A673 (cell line): ENCODE data around the gene SNRPD1. TPM values are rescaled to one million over a fixed set of nuclear protein-coding genes. Genes with fewer than 3 reads are reported as not detected.

ENCODE experiments used
- BruUV-seq: library from RNA; stranded (reverse); fragments of 400-500 nt; replicated peaks from 2 replicates; lab custom pipeline; 2021; lab: Mats Ljungman, UMichigan
- CTCF ChIA-PET: fragments of 300-600 bp; sonication (Branson Sonifier 250); formaldehyde crosslinking; loops from one replicate; lab custom pipeline; 2022; ENCODE audit warnings: antibody characterized with exemption; lab: Charles Lee
- POLR2A ChIA-PET: fragments of 300-600 bp; sonication (Branson Sonifier 250); formaldehyde crosslinking; loops from one replicate; lab custom pipeline; 2022; ENCODE audit warnings: antibody characterized with exemption; ENCODE audit not compliant: low non-redundant PET; lab: Charles Lee
- DNase-seq: peaks from one replicate; pipeline ENCODE4 v3.0.0-alpha.2; 2015; ENCODE audit warnings: low spot score
- H3K27ac ChIP-seq: fragments of 200-600 bp; sonication (generic); 2 replicates; pipeline ENCODE4 v1.5.1; 2016; ENCODE audit warnings: mixed run types, low read depth, mild to moderate bottlenecking, mixed read lengths, antibody characterized with exemption, low read length; ENCODE audit not compliant: poor library complexity, severe bottlenecking
- H3K27me3 ChIP-seq: fragments of 200-600 bp; sonication (generic); replicated peaks from 2 replicates; pipeline ENCODE4 v1.6.1; 2017; ENCODE audit warnings: mixed run types, low read depth, mild to moderate bottlenecking, mixed read lengths, antibody characterized with exemption, low read length; ENCODE audit not compliant: insufficient read depth, poor library complexity
- H3K36me3 ChIP-seq: fragments of 200-600 bp; sonication (generic); 2 replicates; pipeline ENCODE4 v1.6.1; 2016; ENCODE audit warnings: mixed run types, mild to moderate bottlenecking, mixed read lengths, antibody characterized with exemption, low read length; ENCODE audit not compliant: insufficient read depth, poor library complexity, severe bottlenecking
- H3K4me1 ChIP-seq: fragments of 200-600 bp; sonication (generic); 2 replicates; pipeline ENCODE4 v1.6.1; 2017; ENCODE audit warnings: mixed run types, mild to moderate bottlenecking, mixed read lengths, antibody characterized with exemption, low read length; ENCODE audit not compliant: insufficient read depth, poor library complexity, severe bottlenecking
- H3K4me3 ChIP-seq: fragments of 200-600 bp; sonication (generic); 2 replicates; pipeline ENCODE4 v1.5.1; 2016; ENCODE audit warnings: low read depth, mixed run types, mild to moderate bottlenecking, mixed read lengths, low read length; ENCODE audit not compliant: poor library complexity, severe bottlenecking
- H3K9me3 ChIP-seq: fragments of 200-600 bp; sonication (generic); 2 replicates; pipeline ENCODE4 v1.6.1; 2016; ENCODE audit warnings: mixed run types, low read depth, mild to moderate bottlenecking, mixed read lengths, antibody characterized with exemption, low read length; ENCODE audit not compliant: poor library complexity, severe bottlenecking
- EZH2 ChIP-seq: fragments of 200-600 bp; sonication (generic); IDR thresholded peaks from 2 replicates; pipeline ENCODE4 v1.6.1; 2017; ENCODE audit warnings: borderline replicate concordance, low read depth, mild to moderate bottlenecking, mixed read lengths, antibody characterized with exemption, low read length; ENCODE audit not compliant: poor library complexity, severe bottlenecking
- intact Hi-C: fragments of 100-400 bp; cut with micrococcal nuclease; formaldehyde crosslinking; loops from one replicate; pipeline ENCODE4 v1.10.0; 2022; ENCODE audit not compliant: unreplicated experiment
- total RNA-seq: library from RNA; stranded (reverse); gene quantifications from 2 replicates; pipeline ENCODE4 v1.2.3, GENCODE V29; 2021
- TF ChIP-seq, protein P1 (sequence below): fragments of 300-800, 200-600 bp; sonication (generic); conservative IDR thresholded peaks from 2 replicates; pipeline ENCODE4 v1.5.1; 2017; ENCODE audit warnings: low read depth, mild to moderate bottlenecking, antibody characterized with exemption, low read length, moderate library complexity, mixed read lengths

The SNRPD1 gene
- total RNA-seq, 1 experiment from 2014 or later: 167 TPM

DNA sequence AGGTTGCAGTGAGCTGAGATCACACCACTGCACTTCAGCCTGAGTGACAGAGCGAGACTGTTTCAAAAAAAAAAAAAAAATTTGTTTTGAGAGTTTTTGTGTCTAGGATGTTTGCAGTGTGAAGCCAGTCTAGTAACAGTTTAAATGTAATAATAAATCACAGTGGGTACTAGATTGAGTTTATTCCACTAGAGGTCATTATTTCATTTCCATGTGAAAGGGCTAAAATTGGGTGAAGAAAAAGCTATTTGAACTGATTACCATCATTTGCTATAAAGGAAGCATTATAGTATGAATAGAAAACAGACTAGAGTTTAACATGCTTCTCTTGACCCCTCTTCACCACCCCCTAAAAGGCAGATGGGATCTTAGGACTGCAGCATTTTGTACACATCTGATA is 20.3 kb downstream of the SNRPD1 start:
- H3K27me3 ChIP-seq: no peaks in the 10 kb centered on the region
- no peaks in the 10 kb centered on the region for H3K9me3 ChIP-seq
- H3K27ac ChIP-seq: no peak overlapping the region
- POLR2A ChIA-PET: interaction anchor here (0.6 kb wide), 1 partner anchor 13 kb away, joined by 5 read pairs; no protein-coding TSS in a partner anchor
- no TSS peak for BruUV-seq
- intact Hi-C loops: no loop called here
- H3K4me1 ChIP-seq: no peaks in the 10 kb centered on the region
- peaks cover 65% of the 10 kb centered on the region for H3K36me3 ChIP-seq
- TF ChIP-seq, protein P1, sequence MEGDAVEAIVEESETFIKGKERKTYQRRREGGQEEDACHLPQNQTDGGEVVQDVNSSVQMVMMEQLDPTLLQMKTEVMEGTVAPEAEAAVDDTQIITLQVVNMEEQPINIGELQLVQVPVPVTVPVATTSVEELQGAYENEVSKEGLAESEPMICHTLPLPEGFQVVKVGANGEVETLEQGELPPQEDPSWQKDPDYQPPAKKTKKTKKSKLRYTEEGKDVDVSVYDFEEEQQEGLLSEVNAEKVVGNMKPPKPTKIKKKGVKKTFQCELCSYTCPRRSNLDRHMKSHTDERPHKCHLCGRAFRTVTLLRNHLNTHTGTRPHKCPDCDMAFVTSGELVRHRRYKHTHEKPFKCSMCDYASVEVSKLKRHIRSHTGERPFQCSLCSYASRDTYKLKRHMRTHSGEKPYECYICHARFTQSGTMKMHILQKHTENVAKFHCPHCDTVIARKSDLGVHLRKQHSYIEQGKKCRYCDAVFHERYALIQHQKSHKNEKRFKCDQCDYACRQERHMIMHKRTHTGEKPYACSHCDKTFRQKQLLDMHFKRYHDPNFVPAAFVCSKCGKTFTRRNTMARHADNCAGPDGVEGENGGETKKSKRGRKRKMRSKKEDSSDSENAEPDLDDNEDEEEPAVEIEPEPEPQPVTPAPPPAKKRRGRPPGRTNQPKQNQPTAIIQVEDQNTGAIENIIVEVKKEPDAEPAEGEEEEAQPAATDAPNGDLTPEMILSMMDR: peak; percentile 18; the same call in 1 of the 2 replicates
- TF ChIP-seq EZH2: no peak
- H3K4me3 ChIP-seq: no peak overlapping the region
- no peak for DNase-seq
- CTCF ChIA-PET: no interaction called here

DNA sequence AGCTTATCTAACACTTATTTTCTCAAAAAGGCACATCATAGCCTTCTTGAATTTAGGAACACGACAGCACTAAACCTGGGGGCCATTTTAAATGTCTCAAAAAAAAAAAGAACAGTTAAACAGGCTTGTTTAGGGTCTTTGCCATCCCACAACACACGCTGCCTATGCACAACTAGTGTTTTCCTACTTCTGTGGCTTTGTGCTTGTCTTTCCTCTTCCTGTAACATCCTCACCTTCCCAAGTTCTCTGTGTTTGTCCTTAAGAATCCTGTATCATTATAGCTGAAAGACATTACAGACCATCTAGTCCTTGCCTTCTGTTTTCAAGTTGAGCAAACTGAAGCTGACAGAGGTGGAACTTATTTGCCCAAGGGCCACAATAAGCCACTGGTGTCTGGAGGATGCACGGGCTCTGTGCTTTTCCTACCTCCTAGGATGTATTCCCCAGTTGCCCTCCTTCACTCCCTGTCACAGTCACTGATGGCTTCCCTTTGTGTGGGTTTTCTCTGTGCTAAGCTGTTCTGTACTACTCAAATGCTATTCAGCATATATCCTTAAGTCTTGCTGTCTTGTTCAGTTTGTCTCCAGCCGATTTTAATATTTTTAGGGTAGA is 22.6 kb downstream of the SNRPD1 start:
- Histone ChIP-seq H3K27ac (no peak overlapping the region), H3K36me3 (peaks cover 42% of the 10 kb centered on the region), H3K9me3 (no peaks in the 10 kb centered on the region), H3K4me1 (no peaks in the 10 kb centered on the region), H3K27me3 (no peaks in the 10 kb centered on the region), H3K4me3 (no peak overlapping the region)
- no TSS peak for BruUV-seq
- POLR2A ChIA-PET: no interaction called here
- no peak for DNase-seq
- TF ChIP-seq, protein P1: no peak
- no peak for TF ChIP-seq EZH2
- intact Hi-C loops: no loop called here
- CTCF ChIA-PET: no interaction called here

DNA sequence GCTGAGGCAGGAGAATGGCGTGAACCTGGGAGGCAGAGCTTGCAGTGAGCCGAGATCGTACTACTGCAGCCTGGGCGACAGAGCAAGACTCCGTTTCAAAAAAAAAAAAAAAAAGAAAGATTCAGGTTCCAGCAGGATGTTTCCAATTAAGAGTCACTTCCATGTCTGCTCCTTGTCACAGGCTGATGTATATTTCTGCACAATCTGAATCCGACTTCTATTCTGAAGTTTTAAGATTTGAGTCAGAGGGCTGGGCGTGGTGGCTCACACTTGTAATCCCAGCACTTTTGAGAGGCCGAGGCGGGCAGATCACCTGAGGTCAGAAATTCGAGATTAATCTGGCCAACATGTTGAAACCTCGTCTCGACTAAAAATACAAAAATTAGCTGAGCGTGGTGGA is 24.7 kb downstream of the SNRPD1 start:
- no peaks in the 10 kb centered on the region for H3K27me3 ChIP-seq
- TF ChIP-seq, protein P1: no peak
- no peak for TF ChIP-seq EZH2
- POLR2A ChIA-PET: no interaction called here
- no peaks in the 10 kb centered on the region for H3K9me3 ChIP-seq
- CTCF ChIA-PET: no interaction called here
- DNase-seq: no peak
- intact Hi-C loops: no loop called here
- H3K4me1 ChIP-seq: no peaks in the 10 kb centered on the region
- H3K4me3 ChIP-seq: no peak overlapping the region
- BruUV-seq: no TSS peak
- H3K27ac ChIP-seq: no peak overlapping the region
- peaks cover 25% of the 10 kb centered on the region for H3K36me3 ChIP-seq
